ENCODE measurements around the gene GLP1R. TPM values are rescaled to one million over a fixed set of nuclear protein-coding genes. Genes with fewer than 3 reads are reported as not detected.
A peak's percentile ranks its signal among the peaks of the same experiment; 100 is the strongest.

The GLP1R gene
- total RNA-seq, 2 donors from 2014 or later, result 1.9 to 5.8 TPM

DNA sequence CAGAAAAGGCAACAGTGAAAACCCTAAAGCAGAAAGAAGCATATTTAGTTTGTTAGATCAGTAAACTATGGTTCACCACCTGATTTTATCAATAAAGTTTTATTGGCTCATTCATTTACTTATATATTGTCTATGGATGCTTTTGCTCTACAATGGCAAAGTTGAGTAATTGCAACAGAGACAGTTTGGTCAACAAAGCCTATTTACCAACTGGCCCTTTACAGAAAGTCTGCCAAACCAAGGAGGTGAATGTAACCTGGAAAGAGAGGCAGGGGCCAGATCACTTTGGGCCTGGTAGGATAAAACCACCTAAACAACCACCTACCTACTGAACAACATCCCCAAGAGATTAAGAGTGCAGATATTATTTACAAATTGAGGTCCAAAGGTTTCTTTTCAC, 47.0 kb downstream of the GLP1R start:
- DNase-seq (ENCODE audit: low spot score), result no peak
- Histone ChIP-seq H3K27me3 (no peaks in the 10 kb centered on the region), H3K36me3 (no peaks in the 10 kb centered on the region), H3K27ac (no peak overlapping the region), H3K4me3 (no peak overlapping the region), H3K9me3 (no peaks in the 10 kb centered on the region), H3K4me1 (no peaks in the 10 kb centered on the region)
- TF ChIP-seq, protein P1, sequence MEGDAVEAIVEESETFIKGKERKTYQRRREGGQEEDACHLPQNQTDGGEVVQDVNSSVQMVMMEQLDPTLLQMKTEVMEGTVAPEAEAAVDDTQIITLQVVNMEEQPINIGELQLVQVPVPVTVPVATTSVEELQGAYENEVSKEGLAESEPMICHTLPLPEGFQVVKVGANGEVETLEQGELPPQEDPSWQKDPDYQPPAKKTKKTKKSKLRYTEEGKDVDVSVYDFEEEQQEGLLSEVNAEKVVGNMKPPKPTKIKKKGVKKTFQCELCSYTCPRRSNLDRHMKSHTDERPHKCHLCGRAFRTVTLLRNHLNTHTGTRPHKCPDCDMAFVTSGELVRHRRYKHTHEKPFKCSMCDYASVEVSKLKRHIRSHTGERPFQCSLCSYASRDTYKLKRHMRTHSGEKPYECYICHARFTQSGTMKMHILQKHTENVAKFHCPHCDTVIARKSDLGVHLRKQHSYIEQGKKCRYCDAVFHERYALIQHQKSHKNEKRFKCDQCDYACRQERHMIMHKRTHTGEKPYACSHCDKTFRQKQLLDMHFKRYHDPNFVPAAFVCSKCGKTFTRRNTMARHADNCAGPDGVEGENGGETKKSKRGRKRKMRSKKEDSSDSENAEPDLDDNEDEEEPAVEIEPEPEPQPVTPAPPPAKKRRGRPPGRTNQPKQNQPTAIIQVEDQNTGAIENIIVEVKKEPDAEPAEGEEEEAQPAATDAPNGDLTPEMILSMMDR (IDR thresholded peaks at IDR 0.05), result no peak

DNA sequence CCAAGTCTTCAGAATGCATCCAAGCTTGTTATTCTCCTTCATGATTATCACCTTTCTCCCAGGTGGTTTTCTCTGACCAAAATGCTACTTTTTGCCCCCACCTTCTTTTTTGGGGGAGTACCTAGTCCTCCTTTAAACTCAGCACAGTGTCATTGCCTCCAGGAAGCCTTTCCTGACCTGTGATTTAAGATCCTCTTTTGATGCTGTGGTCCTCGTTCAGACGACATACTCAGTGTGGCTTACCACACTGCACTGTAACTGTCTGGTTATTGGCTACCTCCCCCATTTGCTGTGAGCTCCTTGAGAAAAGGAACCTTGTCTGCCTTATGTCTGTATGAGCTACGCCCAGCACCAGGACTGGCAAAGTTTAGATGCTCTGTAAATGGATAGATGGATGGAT, 51.8 kb downstream of the GLP1R start:
- no peaks in the 10 kb centered on the region for H3K9me3 ChIP-seq
- no peak for DNase-seq (ENCODE audit: low spot score)
- H3K27ac ChIP-seq, result no peak overlapping the region
- no peak overlapping the region for H3K4me3 ChIP-seq
- no peaks in the 10 kb centered on the region for H3K27me3 ChIP-seq
- TF ChIP-seq, protein P1 (IDR thresholded peaks at IDR 0.05), result no peak
- H3K4me1 ChIP-seq, result peaks cover 0 to 7% of the 10 kb centered on the region in 2 donors
- peaks cover 6% of the 10 kb centered on the region for H3K36me3 ChIP-seq

DNA sequence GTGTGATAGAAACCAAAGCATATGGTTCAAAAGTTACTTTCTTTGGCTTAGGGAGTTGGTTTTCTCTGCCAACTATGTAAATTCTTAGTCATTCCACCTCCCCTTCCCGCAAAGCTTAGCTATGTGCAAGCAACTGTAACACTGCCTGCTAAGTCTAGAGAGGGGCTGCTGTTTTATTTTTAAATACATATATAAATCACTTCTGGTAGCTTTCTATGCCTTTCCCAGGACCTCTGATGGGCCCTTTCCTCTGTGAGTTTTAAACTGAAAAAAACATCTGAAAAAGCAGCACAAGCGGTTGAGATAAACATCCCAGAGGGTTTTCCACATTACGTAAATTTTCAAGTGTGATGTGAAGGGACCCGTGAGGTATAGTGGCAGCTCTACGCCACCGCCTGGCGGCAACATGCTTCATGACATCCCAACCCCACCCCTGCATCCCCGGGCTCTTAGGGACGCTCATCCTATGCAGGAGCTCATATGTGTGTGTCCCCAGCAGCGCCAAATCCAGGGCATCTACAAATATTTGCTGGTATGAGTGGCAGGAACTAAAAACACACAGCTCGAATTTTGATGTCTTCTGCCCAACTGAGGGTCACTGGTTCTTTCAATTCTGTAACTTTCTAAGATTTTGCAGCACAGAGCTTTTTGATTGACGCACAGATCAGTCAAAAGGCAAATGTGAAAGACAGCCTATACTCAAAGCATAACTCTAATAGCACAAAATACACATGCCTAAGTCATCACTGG, 53.7 kb downstream of the GLP1R start:
- DNase-seq (ENCODE audit: low spot score), result no peak
- Histone ChIP-seq H3K36me3 (peaks cover 8% of the 10 kb centered on the region), H3K4me3 (no peak overlapping the region), H3K4me1 (peaks cover 0 to 7% of the 10 kb centered on the region in 2 donors), H3K27me3 (no peaks in the 10 kb centered on the region), H3K27ac (no peak overlapping the region), H3K9me3 (no peaks in the 10 kb centered on the region)
- TF ChIP-seq, protein P1 (IDR thresholded peaks at IDR 0.05), result peak; percentile 23 to 64

DNA sequence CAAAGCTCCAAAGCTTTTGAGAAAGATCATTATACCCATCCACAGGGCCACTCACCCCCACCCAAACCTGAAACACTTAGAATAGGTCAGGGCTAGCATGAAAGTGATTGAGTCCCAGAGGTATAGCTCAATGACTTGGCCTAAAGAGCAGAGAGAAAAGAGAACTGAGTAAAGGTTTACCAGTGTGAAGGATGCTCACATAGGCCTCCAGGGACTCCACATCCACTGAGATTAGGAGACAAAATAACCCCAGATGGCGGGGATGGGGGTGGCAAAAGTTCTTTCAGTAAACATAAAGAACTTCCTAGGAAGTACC, 54.2 kb downstream of the GLP1R start:
- Histone ChIP-seq H3K36me3 (peaks cover 8% of the 10 kb centered on the region), H3K27ac (no peak overlapping the region), H3K4me1 (peaks cover 0 to 7% of the 10 kb centered on the region in 2 donors), H3K9me3 (no peaks in the 10 kb centered on the region), H3K27me3 (no peaks in the 10 kb centered on the region), H3K4me3 (no peak overlapping the region)
- DNase-seq (ENCODE audit: low spot score), result no peak
- TF ChIP-seq, protein P1 (IDR thresholded peaks at IDR 0.05), result no peak

DNA sequence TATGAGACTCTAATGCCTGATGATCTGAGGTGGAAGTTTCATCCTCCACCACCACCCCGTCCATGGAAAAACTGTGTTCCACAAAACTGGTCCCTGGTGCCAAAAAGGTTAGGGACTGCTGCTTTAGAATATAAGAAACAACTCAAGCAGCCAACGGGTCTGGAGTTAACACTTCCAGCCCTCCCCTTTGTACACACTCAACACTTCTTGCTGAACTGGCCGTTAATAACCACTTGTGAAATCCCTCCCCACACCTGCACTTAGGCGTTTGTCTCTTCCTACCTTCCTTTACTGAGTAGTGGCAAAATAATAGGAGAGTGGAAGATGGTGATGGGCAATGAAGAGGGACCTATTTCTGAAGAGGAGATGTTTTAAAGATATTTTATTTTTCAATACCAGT, 55.9 kb downstream of the GLP1R start:
- TF ChIP-seq, protein P1 (IDR thresholded peaks at IDR 0.05), result no peak
- H3K4me3 ChIP-seq, result no peak overlapping the region
- no peaks in the 10 kb centered on the region for H3K27me3 ChIP-seq
- peaks cover 8% of the 10 kb centered on the region for H3K36me3 ChIP-seq
- peaks cover 0 to 7% of the 10 kb centered on the region in 2 donors for H3K4me1 ChIP-seq
- H3K27ac ChIP-seq, result no peak overlapping the region
- DNase-seq (ENCODE audit: low spot score), result no peak
- H3K9me3 ChIP-seq, result no peaks in the 10 kb centered on the region

DNA sequence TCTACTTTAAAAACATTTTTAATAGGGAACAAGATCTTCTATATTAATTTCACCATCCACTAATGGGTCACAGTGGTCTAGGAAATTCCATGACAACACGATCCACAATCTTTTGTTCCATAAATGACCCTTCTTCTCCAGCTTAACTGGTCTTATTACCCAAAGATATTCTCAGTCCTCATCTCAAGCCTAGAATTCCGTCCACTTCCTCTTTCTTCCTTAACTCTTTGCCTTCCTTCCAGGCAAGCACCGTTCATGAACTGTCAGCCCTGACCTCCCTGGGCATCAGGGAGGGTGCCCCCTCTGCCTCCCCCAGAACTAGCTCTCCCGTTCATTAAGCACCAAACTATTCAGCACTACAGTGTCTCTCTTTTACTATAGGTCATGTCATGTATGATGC, 58.5 kb downstream of the GLP1R start:
- Histone ChIP-seq H3K4me3 (no peak overlapping the region), H3K36me3 (peaks cover 8% of the 10 kb centered on the region), H3K27me3 (no peaks in the 10 kb centered on the region), H3K9me3 (no peaks in the 10 kb centered on the region), H3K4me1 (peaks cover 0 to 6% of the 10 kb centered on the region in 2 donors), H3K27ac (no peak overlapping the region)
- TF ChIP-seq, protein P1 (IDR thresholded peaks at IDR 0.05), result no peak
- DNase-seq (ENCODE audit: low spot score), result no peak
